WTC11 (cell line): ENCODE data around the gene KRR1. TPM values are rescaled to one million over a fixed set of nuclear protein-coding genes. Genes with fewer than 3 reads are reported as not detected.

Experiments used
- ATAC-seq: fragments of 200-7000 bp; cut with Tn5 transposase; 2 replicates; pipeline ENCODE4 v1.10.0; 2021; ENCODE audit warnings: mild to moderate bottlenecking, moderate library complexity
- CTCF ChIA-PET: fragments of 300-600 bp; sonication (Branson Sonifier 250); formaldehyde crosslinking; loops from one replicate; lab custom pipeline; 2021; ENCODE audit warnings: antibody characterized with exemption; lab: Charles Lee
- POLR2A ChIA-PET: fragments of 350-600 bp; sonication (Branson Sonifier 250); formaldehyde crosslinking; loops from one replicate; lab custom pipeline; 2021; ENCODE audit warnings: antibody characterized with exemption; lab: Charles Lee
- DNase-seq: peaks from one replicate; pipeline ENCODE4 v3.0.0; 2021; ENCODE audit warnings: low spot score
- H3K27ac Mint-ChIP-seq: 2 replicates; pipeline ENCODE4 v1.8.0; 2021; ENCODE audit warnings: mixed read lengths
- H3K27me3 Mint-ChIP-seq: 2 replicates; pipeline ENCODE4 v1.8.0; 2021; ENCODE audit warnings: low read depth, mild to moderate bottlenecking, moderate library complexity, mixed read lengths
- H3K36me3 Mint-ChIP-seq: 2 replicates; pipeline ENCODE4 v1.8.0; 2021; ENCODE audit warnings: mixed read lengths
- H3K4me1 Mint-ChIP-seq: 2 replicates; pipeline ENCODE4 v1.8.0; 2022; ENCODE audit warnings: mixed read lengths
- H3K4me3 Mint-ChIP-seq: 2 replicates; pipeline ENCODE4 v1.8.0; 2021; ENCODE audit warnings: mild to moderate bottlenecking, moderate library complexity, mixed read lengths
- H3K9me3 Mint-ChIP-seq: 2 replicates; pipeline ENCODE4 v1.8.0; 2021; ENCODE audit warnings: mixed read lengths
- ARID4B ChIP-seq: sonication (generic); formaldehyde crosslinking; IDR thresholded peaks from 2 replicates; pipeline ENCODE4 v1.8.0; 2023; ENCODE audit warnings: missing genetic modification reagents, mild to moderate bottlenecking, borderline replicate concordance
- ATF3 ChIP-seq: sonication (generic); formaldehyde crosslinking; conservative IDR thresholded peaks from 2 replicates; pipeline ENCODE4 v1.8.1; 2022; ENCODE audit warnings: mild to moderate bottlenecking, missing genetic modification reagents
- CREM ChIP-seq: sonication (generic); formaldehyde crosslinking; IDR thresholded peaks from 2 replicates; pipeline ENCODE4 v1.8.1; 2022; ENCODE audit warnings: mild to moderate bottlenecking, missing genetic modification reagents, moderate library complexity
- ELF4 ChIP-seq: sonication (generic); formaldehyde crosslinking; IDR thresholded peaks from 2 replicates; pipeline ENCODE4 v1.8.1; 2022; ENCODE audit warnings: low read depth, mild to moderate bottlenecking, moderate library complexity, missing genetic modification reagents
- EMX1 ChIP-seq: fragments of 250-450 bp; sonication (Bioruptor Pico); IDR thresholded peaks from 2 replicates; pipeline ENCODE4 v1.8.0; 2021; ENCODE audit warnings: mild to moderate bottlenecking
- HMGA2 ChIP-seq: fragments of 250-450 bp; sonication (Bioruptor Pico); IDR thresholded peaks from 2 replicates; pipeline ENCODE4 v1.4.0; 2021; ENCODE audit warnings: mild to moderate bottlenecking, moderate library complexity
- IRF2 ChIP-seq: sonication (generic); formaldehyde crosslinking; IDR thresholded peaks from 2 replicates; pipeline ENCODE4 v1.8.0; 2022; ENCODE audit warnings: low read depth, missing genetic modification reagents, borderline replicate concordance
- TCF7 ChIP-seq: sonication (generic); formaldehyde crosslinking; IDR thresholded peaks from 2 replicates; pipeline ENCODE4 v1.8.0; 2022; ENCODE audit warnings: mild to moderate bottlenecking, low read depth, missing genetic modification reagents, moderate library complexity
- ZNF138 ChIP-seq: sonication (generic); formaldehyde crosslinking; conservative IDR thresholded peaks from 2 replicates; pipeline ENCODE4 v1.8.1; 2022; ENCODE audit warnings: mild to moderate bottlenecking, moderate library complexity, missing genetic modification reagents
- ZNF263 ChIP-seq: sonication (generic); formaldehyde crosslinking; IDR thresholded peaks from 2 replicates; pipeline ENCODE4 v1.8.1; 2022; ENCODE audit warnings: low read depth, mild to moderate bottlenecking, moderate library complexity, missing genetic modification reagents
- ZNF281 ChIP-seq: sonication (generic); formaldehyde crosslinking; IDR thresholded peaks from 2 replicates; pipeline ENCODE4 v1.8.0; 2023; ENCODE audit warnings: mild to moderate bottlenecking, missing genetic modification reagents
- ZNF396 ChIP-seq: fragments of 250-450 bp; sonication (Bioruptor Pico); IDR thresholded peaks from 2 replicates; pipeline ENCODE4 v1.8.0; 2021; ENCODE audit warnings: mild to moderate bottlenecking, moderate library complexity, borderline replicate concordance
- ZNF512 ChIP-seq: sonication (generic); formaldehyde crosslinking; IDR thresholded peaks from 2 replicates; pipeline ENCODE4 v1.8.1; 2022; ENCODE audit warnings: missing genetic modification reagents, borderline replicate concordance
- total RNA-seq: library from RNA; stranded (reverse); gene quantifications from 3 replicates; pipeline ENCODE4 v1.2.3, GENCODE V29; 2021
- TF ChIP-seq, protein P1 (sequence below): sonication (generic); formaldehyde crosslinking; IDR thresholded peaks from 2 replicates; pipeline ENCODE4 v1.8.1; 2022; ENCODE audit warnings: low read depth, missing genetic modification reagents, borderline replicate concordance
- TF ChIP-seq, protein P2 (sequence below): sonication (generic); formaldehyde crosslinking; IDR thresholded peaks from 2 replicates; pipeline ENCODE4 v1.8.0; 2022; ENCODE audit warnings: mild to moderate bottlenecking, missing genetic modification reagents
- TF ChIP-seq, protein P3 (sequence below): fragments of 250-450 bp; sonication (Bioruptor Pico); IDR thresholded peaks from 2 replicates; pipeline ENCODE4 v1.9.0; 2021; ENCODE audit warnings: mild to moderate bottlenecking
- TF ChIP-seq, protein P4 (sequence below): fragments of 250-450 bp; sonication (Bioruptor Pico); IDR thresholded peaks from 2 replicates; pipeline ENCODE4 v1.9.0; 2021; ENCODE audit warnings: mild to moderate bottlenecking
- TF ChIP-seq, protein P5 (sequence below): sonication (generic); formaldehyde crosslinking; IDR thresholded peaks from 2 replicates; pipeline ENCODE4 v1.8.1; 2023; ENCODE audit warnings: mild to moderate bottlenecking, missing genetic modification reagents

KRR1 gene
- total RNA-seq, 1 experiment from 2014 or later: 59.6 TPM

GRCh38 chr12:75489613-75490210 is 21.7 kb downstream of the KRR1 start (continued):
- TF ChIP-seq ZNF281 (CRISPR knock-in tag): no peak

DNA sequence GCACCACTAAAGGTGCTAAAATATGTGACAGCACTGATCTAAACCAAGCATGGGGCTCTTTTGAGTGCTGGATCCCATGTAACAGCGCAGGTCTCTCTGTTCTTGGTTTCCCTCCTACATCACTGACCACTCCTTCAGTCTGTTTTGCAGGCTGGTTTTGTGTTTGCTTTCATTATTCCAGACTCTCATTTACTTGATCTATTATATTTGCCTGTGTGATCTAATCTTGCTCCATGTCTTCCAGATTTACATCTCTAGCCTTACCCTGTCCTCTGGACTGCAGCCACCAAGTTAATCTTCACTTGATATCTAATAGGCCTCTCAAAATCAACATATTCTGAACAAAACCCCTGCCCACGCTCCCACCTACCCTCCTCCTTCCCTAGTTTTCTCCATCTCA is 22.2 kb downstream of the KRR1 start:
- DNase-seq: no peak
- ChIA-PET CTCF (interaction anchor here (0.5 to 1.0 kb wide), 4 partner anchors 51 to 177 kb away, joined by 3 to 9 read pairs (median 4); partner anchors contain the start of genes GLIPR1L1 and GLIPR1L2), POLR2A (no interaction called here)
- Mint-ChIP-seq H3K36me3 (no peaks in the 10 kb centered on the region), H3K27me3 (no peaks in the 10 kb centered on the region), H3K4me3 (no peak overlapping the region), H3K9me3 (no peaks in the 10 kb centered on the region), H3K27ac (peak overlapping the region; percentile 71; the same call in 1 of the 2 replicates), H3K4me1 (peaks cover 26% of the 10 kb centered on the region)
- ATAC-seq: no peak
- TF ChIP-seq, protein P1, sequence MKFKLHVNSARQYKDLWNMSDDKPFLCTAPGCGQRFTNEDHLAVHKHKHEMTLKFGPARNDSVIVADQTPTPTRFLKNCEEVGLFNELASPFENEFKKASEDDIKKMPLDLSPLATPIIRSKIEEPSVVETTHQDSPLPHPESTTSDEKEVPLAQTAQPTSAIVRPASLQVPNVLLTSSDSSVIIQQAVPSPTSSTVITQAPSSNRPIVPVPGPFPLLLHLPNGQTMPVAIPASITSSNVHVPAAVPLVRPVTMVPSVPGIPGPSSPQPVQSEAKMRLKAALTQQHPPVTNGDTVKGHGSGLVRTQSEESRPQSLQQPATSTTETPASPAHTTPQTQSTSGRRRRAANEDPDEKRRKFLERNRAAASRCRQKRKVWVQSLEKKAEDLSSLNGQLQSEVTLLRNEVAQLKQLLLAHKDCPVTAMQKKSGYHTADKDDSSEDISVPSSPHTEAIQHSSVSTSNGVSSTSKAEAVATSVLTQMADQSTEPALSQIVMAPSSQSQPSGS (CRISPR knock-in tag): no peak
- TF ChIP-seq ZNF396 (CRISPR knock-in tag) (no peak), ZNF263 (CRISPR knock-in tag) (no peak), CREM (no peak), ATF3 (CRISPR knock-in tag) (no peak), TCF7 (CRISPR knock-in tag) (no peak), ARID4B (CRISPR knock-in tag) (no peak), ZNF512 (CRISPR knock-in tag) (no peak), HMGA2 (CRISPR knock-in tag) (no peak), ZNF138 (CRISPR knock-in tag) (no peak), IRF2 (CRISPR knock-in tag) (no peak), ELF4 (no peak), EMX1 (CRISPR knock-in tag) (no peak)
- TF ChIP-seq, protein P2, sequence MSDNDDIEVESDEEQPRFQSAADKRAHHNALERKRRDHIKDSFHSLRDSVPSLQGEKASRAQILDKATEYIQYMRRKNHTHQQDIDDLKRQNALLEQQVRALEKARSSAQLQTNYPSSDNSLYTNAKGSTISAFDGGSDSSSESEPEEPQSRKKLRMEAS (CRISPR knock-in tag): no peak
- TF ChIP-seq, protein P3, sequence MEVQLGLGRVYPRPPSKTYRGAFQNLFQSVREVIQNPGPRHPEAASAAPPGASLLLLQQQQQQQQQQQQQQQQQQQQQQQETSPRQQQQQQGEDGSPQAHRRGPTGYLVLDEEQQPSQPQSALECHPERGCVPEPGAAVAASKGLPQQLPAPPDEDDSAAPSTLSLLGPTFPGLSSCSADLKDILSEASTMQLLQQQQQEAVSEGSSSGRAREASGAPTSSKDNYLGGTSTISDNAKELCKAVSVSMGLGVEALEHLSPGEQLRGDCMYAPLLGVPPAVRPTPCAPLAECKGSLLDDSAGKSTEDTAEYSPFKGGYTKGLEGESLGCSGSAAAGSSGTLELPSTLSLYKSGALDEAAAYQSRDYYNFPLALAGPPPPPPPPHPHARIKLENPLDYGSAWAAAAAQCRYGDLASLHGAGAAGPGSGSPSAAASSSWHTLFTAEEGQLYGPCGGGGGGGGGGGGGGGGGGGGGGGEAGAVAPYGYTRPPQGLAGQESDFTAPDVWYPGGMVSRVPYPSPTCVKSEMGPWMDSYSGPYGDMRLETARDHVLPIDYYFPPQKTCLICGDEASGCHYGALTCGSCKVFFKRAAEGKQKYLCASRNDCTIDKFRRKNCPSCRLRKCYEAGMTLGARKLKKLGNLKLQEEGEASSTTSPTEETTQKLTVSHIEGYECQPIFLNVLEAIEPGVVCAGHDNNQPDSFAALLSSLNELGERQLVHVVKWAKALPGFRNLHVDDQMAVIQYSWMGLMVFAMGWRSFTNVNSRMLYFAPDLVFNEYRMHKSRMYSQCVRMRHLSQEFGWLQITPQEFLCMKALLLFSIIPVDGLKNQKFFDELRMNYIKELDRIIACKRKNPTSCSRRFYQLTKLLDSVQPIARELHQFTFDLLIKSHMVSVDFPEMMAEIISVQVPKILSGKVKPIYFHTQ (CRISPR knock-in tag): no peak
- TF ChIP-seq, protein P4, sequence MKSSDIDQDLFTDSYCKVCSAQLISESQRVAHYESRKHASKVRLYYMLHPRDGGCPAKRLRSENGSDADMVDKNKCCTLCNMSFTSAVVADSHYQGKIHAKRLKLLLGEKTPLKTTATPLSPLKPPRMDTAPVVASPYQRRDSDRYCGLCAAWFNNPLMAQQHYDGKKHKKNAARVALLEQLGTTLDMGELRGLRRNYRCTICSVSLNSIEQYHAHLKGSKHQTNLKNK (CRISPR knock-in tag): no peak
- TF ChIP-seq, protein P5, sequence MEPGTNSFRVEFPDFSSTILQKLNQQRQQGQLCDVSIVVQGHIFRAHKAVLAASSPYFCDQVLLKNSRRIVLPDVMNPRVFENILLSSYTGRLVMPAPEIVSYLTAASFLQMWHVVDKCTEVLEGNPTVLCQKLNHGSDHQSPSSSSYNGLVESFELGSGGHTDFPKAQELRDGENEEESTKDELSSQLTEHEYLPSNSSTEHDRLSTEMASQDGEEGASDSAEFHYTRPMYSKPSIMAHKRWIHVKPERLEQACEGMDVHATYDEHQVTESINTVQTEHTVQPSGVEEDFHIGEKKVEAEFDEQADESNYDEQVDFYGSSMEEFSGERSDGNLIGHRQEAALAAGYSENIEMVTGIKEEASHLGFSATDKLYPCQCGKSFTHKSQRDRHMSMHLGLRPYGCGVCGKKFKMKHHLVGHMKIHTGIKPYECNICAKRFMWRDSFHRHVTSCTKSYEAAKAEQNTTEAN (CRISPR knock-in tag): no peak
